HAP-1 (cell line): ENCODE results near the gene FRYL.
A peak's percentile ranks its signal among the peaks of the same experiment; 100 is the strongest.

Experiments used
- DNase-seq, 2 experiments: peaks; one replicate each; pipeline ENCODE4 v3.0.0-alpha.2; 2016 to 2020; ENCODE audit warnings: low spot score in 2 of 2
- H3K27me3 ChIP-seq: fragments of 250-450 bp; sonication (Bioruptor Pico); 2 replicates; pipeline ENCODE4 v1.5.1; 2020; ENCODE audit warnings: low read depth, mild to moderate bottlenecking, moderate library complexity
- H3K36me3 ChIP-seq: fragments of 250-450 bp; sonication (Bioruptor Pico); replicated peaks from 2 replicates; pipeline ENCODE4 v1.5.1; 2020; ENCODE audit warnings: mild to moderate bottlenecking
- H3K4me1 ChIP-seq: fragments of 250-450 bp; sonication (Bioruptor Pico); 2 replicates; pipeline ENCODE4 v1.5.1; 2020; ENCODE audit warnings: mild to moderate bottlenecking
- H3K4me3 ChIP-seq: fragments of 250-450 bp; sonication (Bioruptor Pico); 2 replicates; pipeline ENCODE4 v1.5.1; 2020; ENCODE audit warnings: mild to moderate bottlenecking, moderate library complexity
- H3K9me3 ChIP-seq: fragments of 250-450 bp; sonication (Bioruptor Pico); 2 replicates; pipeline ENCODE4 v1.5.1; 2020; ENCODE audit warnings: mild to moderate bottlenecking, moderate library complexity
- in situ Hi-C: fragments of 300-500 bp; cut with MboI; formaldehyde crosslinking; loops from 3 replicates; pipeline ENCODE4 v1.14.3; 2020; ENCODE audit warnings: low sequenced_read_pairs, inconsistent platforms, mixed read lengths

The FRYL gene

DNA sequence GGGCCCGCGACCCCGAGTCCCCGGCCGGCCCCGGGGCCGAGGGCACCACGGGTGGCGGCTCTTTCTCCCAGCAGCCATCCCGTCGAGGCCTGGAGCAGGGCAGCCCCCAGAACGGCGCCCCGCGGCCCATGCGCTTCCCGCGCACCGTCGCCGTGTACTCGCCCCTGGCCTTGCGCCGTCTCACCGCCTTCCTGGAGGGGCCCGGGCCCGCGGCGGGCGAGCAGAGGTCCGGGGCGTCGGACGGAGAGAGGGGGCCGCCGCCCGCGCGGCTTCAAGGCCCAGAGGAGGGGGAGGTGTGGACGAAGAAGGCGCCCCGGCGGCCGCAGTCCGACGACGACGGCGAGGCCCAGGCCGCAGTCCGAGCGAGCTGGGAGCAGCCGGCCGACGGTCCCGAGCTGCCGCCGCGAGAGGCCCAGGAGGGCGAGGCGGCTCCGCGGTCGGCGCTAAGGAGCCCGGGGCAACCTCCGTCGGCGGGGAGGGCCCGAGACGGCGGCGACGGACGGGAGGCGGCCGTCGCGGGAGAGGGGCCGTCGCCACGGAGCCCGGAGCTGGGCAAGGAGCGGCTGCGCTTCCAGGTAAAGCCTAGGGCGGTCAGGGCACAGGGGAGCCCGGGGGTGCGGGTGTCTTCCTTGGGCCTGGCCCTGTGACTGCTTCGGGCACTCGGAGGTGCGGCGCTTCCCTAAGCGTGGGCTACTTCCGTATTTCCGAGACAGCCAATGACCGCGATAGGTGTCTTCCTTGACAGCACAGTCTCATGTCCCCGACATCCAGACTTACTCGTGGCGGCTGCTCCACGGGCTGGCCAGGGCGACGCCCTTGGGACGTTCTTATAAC is 289.2 kb downstream of the FRYL start:
- Histone ChIP-seq H3K27me3 (no peaks in the 10 kb centered on the region), H3K4me1 (no peaks in the 10 kb centered on the region; the same call in 1 of the 2 replicates), H3K4me3 (no peak overlapping the region), H3K36me3 (peaks cover 41% of the 10 kb centered on the region), H3K9me3 (no peaks in the 10 kb centered on the region)
- DNase-seq, result no peak
- in situ Hi-C loops, result no loop called here

DNA sequence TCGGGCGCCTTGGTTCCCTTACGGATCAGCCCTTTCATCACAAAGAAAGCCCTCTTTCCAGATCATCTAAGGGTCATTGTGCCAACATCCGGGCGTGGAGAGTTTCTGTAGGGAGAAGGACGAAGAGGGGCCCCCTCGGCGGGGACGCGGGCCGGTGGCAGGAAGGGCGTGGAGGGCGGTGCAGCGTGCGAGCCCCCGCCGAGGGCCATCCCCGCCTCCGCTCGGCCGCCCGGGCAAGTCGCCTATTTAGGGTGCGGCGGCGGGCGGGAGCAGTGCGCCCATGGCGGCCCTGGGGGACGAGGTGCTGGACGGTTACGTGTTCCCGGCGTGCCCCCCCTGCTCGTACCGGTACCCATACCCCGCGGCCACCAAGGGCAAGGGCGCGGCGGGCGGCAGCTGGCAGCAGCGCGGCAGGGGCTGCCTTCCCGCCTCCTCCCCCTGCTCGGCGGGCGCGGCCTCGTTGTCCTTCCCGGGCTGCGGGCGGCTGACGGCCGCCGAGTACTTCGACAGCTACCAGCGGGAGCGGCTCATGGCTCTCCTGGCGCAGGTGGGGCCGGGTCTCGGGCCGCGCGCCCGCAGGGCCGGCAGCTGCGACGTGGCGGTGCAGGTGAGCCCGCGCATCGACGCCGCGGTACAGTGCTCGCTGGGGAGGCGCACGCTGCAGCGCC is 289.9 kb downstream of the FRYL start, which contains the start of gene ZAR1:
Gene ZAR1, plus strand, starts transcription at position 241 of the 668 bp plus-strand sequence. Its CDS starts 40 bp downstream, at position 281.
- Histone ChIP-seq H3K4me3 (no peak within 1 kb of the TSS), H3K27me3 (no peaks in the 10 kb centered on the region)
- in situ Hi-C loops, result no loop called here

DNA sequence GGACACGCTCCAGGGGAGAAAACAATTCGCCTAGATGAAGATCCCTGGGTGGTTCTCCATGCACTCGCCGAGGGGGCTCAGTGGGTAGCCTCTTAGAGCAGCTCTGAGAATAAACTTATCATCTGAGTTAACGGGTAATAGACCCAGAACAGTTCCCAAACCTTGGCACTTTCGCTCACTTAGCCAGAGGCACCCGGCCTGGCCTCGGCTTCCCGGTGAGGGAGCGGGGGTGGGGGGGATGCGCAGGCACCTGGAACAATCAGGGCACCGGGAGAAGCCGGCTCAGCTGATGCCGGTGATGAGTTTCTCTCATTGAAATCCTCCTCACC is 290.4 kb downstream of the FRYL start:
- Histone ChIP-seq H3K27me3 (no peaks in the 10 kb centered on the region), H3K4me3 (no peak overlapping the region), H3K36me3 (peaks cover 41% of the 10 kb centered on the region), H3K9me3 (no peaks in the 10 kb centered on the region), H3K4me1 (peaks cover 4% of the 10 kb centered on the region; the same call in 1 of the 2 replicates)
- in situ Hi-C loops, result no loop called here
- DNase-seq, result no peak

More for the DNA sequence above, 289.9 kb downstream of the FRYL start, which contains the start of gene ZAR1:
- no peaks in the 10 kb centered on the region for H3K9me3 ChIP-seq
- peaks cover 41% of the 10 kb centered on the region for H3K36me3 ChIP-seq
- H3K4me1 ChIP-seq, result peaks cover 4% of the 10 kb centered on the region; the same call in 1 of the 2 replicates
- no peak for DNase-seq

DNA sequence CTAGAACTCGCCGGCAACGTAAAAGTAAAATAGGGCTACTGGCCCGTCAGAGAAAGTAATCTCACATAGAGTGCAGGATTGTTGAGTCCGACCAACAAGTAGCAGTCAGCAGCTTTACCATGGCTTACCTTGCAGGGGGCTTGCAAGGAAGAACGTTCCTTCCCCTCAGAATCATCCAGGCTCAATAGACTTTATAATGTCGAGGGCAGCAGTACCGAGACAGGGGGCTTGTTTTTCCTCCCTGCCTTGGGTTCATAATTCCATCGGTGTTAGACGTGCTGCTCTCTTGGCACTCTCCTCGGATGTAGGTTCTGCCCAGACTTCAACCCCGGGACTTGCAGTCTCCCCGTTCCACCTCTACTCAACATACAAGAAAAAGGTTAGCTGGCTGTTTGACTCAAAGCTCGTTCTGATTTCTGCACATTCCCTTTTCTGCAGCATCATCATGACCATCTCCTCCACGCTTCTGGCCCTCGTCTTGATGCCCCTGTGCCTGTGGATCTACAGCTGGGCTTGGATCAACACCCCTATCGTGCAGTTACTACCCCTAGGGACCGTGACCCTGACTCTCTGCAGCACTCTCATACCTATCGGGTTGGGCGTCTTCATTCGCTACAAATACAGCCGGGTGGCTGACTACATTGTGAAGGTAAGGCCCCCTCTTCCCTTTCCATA is 295.4 kb downstream of the FRYL start:
- Histone ChIP-seq H3K4me3 (peak overlapping the region; percentile 47), H3K36me3 (peaks cover 24% of the 10 kb centered on the region), H3K4me1 (peaks cover 4% of the 10 kb centered on the region; the same call in 1 of the 2 replicates), H3K9me3 (no peaks in the 10 kb centered on the region), H3K27me3 (no peaks in the 10 kb centered on the region)
- DNase-seq, result peak; percentile 27 to 59
- in situ Hi-C loops, result no loop called here

DNA sequence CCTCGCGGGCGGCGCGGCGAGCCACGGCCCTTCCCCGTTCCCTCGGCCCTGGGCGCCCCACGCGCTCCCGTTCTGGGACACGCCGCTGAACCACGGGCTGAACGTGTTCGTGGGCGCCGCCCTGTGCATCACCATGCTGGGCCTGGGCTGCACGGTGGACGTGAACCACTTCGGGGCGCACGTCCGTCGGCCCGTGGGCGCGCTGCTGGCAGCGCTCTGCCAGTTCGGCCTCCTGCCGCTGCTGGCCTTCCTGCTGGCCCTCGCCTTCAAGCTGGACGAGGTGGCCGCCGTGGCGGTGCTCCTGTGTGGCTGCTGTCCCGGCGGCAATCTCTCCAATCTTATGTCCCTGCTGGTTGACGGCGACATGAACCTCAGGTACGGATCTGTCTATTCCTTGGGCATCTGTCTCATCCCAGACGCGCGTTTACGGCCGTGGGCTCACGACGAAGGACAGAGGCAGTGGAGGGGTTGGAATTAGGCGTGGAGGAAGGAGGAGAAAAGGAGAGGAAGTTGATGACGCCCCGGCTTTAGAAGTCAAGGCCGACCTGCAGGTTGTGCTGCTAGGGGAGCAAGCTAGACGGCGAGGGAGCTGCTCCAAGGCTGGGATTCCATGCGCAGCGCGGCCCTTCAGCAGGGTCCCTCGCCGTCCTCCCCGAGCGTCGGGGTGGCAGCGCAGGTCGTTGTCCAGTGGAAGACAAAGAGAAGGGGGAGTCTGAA is 296.1 kb downstream of the FRYL start:
- in situ Hi-C loops, result no loop called here
- DNase-seq, result peak in 1 of 2 experiments; percentile 48
- Histone ChIP-seq H3K4me1 (peaks cover 4% of the 10 kb centered on the region; the same call in 1 of the 2 replicates), H3K27me3 (no peaks in the 10 kb centered on the region), H3K9me3 (no peaks in the 10 kb centered on the region), H3K4me3 (peak overlapping the region; percentile 47), H3K36me3 (peaks cover 17% of the 10 kb centered on the region)

DNA sequence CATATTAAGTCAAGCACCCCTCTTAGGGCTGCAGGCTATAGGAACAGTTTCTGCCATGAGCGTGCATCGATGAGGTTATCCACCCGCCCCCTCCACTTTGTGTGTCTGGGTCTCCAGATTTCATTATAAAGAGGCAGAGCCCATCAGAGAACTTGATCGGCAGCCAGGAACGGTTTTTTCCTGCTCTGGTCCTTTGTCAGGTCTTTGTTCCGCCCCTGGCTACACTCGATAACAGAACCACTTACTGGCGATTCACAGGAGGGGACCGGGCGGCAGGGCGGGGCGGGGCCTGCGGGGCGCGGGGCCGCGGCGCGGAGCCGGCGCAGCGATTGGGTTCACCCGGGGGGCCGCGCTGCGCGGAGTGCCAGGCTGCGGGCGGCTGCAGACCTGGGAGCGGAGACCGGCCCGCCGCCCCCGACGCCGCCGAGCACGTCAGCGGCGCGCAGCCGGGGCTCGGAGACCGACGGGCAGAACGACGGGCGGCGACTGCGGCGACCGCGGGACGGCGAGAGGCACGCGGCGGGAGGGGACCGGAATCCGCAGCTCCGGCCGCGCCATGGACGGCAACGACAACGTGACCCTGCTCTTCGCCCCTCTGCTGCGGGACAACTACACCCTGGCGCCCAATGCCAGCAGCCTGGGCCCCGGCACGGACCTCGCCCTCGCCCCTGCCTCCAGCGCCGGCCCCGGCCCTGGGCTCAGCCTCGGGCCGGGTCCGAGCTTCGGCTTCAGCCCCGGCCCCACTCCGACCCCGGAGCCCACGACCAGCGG is 296.9 kb downstream of the FRYL start, which contains the start of gene SLC10A4:
Gene SLC10A4, plus strand, starts transcription at position 338 of the 771 bp plus-strand sequence. Its CDS starts 219 bp downstream, at position 557.
- Histone ChIP-seq H3K9me3 (no peaks in the 10 kb centered on the region), H3K4me3 (peak within 1 kb of the TSS; percentile 47), H3K4me1 (peaks cover 4% of the 10 kb centered on the region; the same call in 1 of the 2 replicates), H3K27me3 (no peaks in the 10 kb centered on the region), H3K36me3 (peaks cover 9% of the 10 kb centered on the region)
- in situ Hi-C loops, result no loop called here
- peak; percentile 83 to 84 for DNase-seq

DNA sequence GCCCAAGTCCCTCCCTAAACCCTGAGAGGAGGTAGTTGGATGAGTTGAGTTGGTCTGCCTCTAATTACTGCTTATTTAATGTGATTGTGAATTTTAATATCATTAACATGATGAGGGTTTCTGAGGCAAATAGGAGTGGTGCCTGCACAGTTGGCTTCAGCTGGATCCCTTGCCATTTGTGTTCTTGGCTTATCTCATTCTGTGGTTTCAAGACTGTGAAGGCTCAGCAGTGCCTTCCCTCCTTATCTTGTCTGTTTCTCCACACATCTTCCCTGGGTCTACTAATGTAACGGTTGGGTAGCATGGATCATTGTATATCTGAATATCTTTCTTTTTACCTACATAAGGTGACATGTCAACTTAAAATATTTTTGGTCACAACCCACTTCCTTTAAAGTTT is 298.5 kb downstream of the FRYL start:
- no peak for DNase-seq
- Histone ChIP-seq H3K36me3 (no peaks in the 10 kb centered on the region), H3K27me3 (no peaks in the 10 kb centered on the region), H3K4me1 (peaks cover 4% of the 10 kb centered on the region; the same call in 1 of the 2 replicates), H3K9me3 (no peaks in the 10 kb centered on the region), H3K4me3 (no peak overlapping the region)
- in situ Hi-C loops, result no loop called here

DNA sequence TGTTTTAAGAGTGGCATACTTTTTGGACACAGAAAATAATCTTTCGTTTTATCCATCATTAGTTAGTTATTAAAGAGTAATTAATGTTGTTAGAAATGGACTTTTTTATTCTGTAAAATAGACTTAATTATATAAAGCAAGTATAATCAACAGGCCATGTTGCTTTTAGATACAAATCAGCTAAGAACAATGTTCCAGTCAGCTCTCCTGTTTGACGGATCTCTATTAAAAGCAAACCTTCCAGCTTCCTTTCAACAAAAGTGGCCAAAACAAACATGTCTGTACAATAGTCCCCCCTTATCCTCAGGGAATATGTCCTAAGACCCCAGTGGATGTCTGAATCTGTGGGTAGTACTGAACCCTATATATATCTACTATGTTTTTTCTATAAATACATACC is 301.8 kb downstream of the FRYL start:
- in situ Hi-C loops, result no loop called here
- Histone ChIP-seq H3K36me3 (no peaks in the 10 kb centered on the region), H3K9me3 (no peaks in the 10 kb centered on the region), H3K4me1 (no peaks in the 10 kb centered on the region; the same call in 1 of the 2 replicates), H3K27me3 (no peaks in the 10 kb centered on the region), H3K4me3 (no peak overlapping the region)
- DNase-seq, result no peak

DNA sequence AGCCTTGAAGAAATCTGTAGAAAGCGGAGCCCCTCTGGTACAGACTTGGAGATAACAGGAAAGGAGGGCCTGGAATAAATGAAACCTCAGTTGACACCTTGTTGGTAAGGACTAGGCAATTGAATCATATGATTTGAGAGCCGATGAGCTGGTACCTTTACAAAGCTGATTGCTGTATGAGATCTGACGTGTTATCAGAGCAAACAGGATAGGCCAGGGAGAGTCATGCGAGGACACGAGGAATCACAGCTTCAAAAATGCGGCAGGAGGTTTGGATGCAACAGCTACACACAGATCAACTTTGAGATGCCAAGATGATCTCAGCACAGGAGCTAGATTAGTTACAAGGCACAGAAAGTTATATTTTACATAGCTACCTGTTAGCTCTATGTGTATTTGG is 304.3 kb downstream of the FRYL start:
- Histone ChIP-seq H3K27me3 (no peaks in the 10 kb centered on the region), H3K9me3 (no peaks in the 10 kb centered on the region), H3K4me1 (no peaks in the 10 kb centered on the region), H3K36me3 (no peaks in the 10 kb centered on the region), H3K4me3 (no peak overlapping the region)
- in situ Hi-C loops, result no loop called here
- DNase-seq, result no peak

DNA sequence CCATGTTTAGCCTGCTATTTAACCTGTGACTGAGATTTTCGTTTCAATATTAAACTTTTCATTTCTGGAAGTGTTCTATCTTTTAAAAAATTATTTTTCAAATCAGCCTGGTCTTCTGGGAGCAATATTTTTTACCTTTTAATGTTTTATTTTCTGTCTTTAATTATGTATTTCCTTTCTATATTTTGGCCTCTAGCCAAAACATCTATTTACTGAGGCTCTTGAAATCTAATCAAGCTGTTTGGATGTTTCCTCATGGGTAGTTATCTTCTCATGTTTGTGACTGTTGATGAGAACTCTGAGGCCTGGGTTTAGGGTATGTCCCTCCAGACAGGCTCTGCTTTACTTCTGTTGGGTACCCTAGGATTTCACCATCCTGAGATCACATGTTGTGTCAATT is 307.3 kb downstream of the FRYL start:
- H3K27me3 ChIP-seq, result no peaks in the 10 kb centered on the region
- no peak overlapping the region for H3K4me3 ChIP-seq
- in situ Hi-C loops, result loop anchor here (25.0 kb wide), 1 partner anchor 490 kb away; no protein-coding TSS in a partner anchor
- H3K4me1 ChIP-seq, result no peaks in the 10 kb centered on the region
- H3K9me3 ChIP-seq, result no peaks in the 10 kb centered on the region
- H3K36me3 ChIP-seq, result no peaks in the 10 kb centered on the region
- DNase-seq, result no peak

DNA sequence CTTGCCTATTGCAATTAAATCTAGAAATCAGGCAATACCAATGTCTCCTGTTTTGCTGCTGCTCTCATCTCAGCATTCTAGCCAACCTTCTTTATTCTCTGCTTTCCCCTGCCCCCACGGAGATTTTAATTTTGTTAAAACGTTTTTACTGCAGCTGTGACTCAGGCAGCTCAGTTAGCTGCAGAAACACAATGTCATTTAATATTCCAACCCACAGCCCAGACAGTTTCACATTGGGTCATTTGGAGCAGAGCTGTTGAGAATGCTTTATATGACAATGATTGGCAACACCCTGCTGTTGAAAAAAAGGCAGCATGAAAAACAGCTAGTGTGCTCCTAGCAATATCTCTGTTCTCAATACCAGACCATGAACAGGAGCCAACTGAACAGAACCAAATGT is 309.5 kb downstream of the FRYL start:
- no peak for DNase-seq
- Histone ChIP-seq H3K4me1 (no peaks in the 10 kb centered on the region), H3K9me3 (no peaks in the 10 kb centered on the region), H3K27me3 (no peaks in the 10 kb centered on the region), H3K4me3 (no peak overlapping the region), H3K36me3 (no peaks in the 10 kb centered on the region)
- in situ Hi-C loops, result loop anchor here (25.0 kb wide), 1 partner anchor 492 kb away; no protein-coding TSS in a partner anchor

DNA sequence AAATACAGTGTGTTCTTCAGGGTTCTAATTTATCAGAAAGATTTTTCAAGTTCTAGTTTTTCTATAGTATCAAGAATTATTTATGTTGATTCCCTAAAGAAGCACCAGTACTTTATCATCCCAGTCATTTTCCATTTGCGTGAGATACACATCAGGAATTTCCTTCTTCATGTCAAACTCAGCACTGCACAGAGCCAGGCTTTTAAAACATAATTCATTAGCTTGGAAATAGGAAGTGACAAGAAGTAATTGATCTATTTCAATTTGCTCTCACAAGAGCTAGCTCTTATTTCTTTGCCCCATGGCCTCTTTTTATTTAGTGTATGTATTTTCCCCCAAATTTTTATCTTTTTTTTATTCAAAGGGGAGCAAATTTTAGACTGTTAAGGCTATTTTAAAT is 309.9 kb downstream of the FRYL start:
- no peaks in the 10 kb centered on the region for H3K9me3 ChIP-seq
- H3K4me1 ChIP-seq, result no peaks in the 10 kb centered on the region
- in situ Hi-C loops, result loop anchor here (25.0 kb wide), 1 partner anchor 492 kb away; no protein-coding TSS in a partner anchor
- no peak for DNase-seq
- H3K4me3 ChIP-seq, result no peak overlapping the region
- no peaks in the 10 kb centered on the region for H3K36me3 ChIP-seq
- H3K27me3 ChIP-seq, result no peaks in the 10 kb centered on the region
